SU-DHL-6 (cell line): ENCODE results near the gene NMRK2.
A peak's percentile ranks its signal among the peaks of the same experiment; 100 is the strongest.

Source experiments
- H2AFZ ChIP-seq: fragments of 200-600 bp; sonication (generic); 2 replicates; pipeline ENCODE4 v1.6.1; 2014; ENCODE audit warnings: low read depth, mild to moderate bottlenecking, moderate library complexity, mixed read lengths, antibody characterized with exemption, low read length; ENCODE audit not compliant: severe bottlenecking
- H3F3A ChIP-seq: fragments of 200-600 bp; shearing (Covaris generic); 2 replicates; pipeline ENCODE4 v1.6.0; 2016; ENCODE audit warnings: antibody characterized with exemption, mild to moderate bottlenecking; ENCODE audit not compliant: insufficient read depth
- H3K27ac ChIP-seq: fragments of 200-600 bp; sonication (generic); 2 replicates; pipeline ENCODE4 v1.5.1; 2016; ENCODE audit warnings: low read depth, mild to moderate bottlenecking, low read length, moderate library complexity, mixed read lengths
- H3K27me3 ChIP-seq: fragments of 200-600 bp; sonication (generic), shearing (Covaris generic); 2 replicates; pipeline ENCODE4 v1.6.0; 2014; ENCODE audit warnings: mild to moderate bottlenecking, low read length
- H3K36me3 ChIP-seq: fragments of 200-600 bp; sonication (generic); 2 replicates; pipeline ENCODE4 v1.6.1; 2014; ENCODE audit warnings: mild to moderate bottlenecking, low read length, mixed read lengths
- H3K4me2 ChIP-seq: fragments of 300-600, 200-600 bp; shearing (Covaris generic), sonication (generic); 2 replicates; pipeline ENCODE4 v1.6.0; 2014; ENCODE audit warnings: low read length, low read depth, mild to moderate bottlenecking; ENCODE audit not compliant: poor library complexity, severe bottlenecking
- H3K4me3 ChIP-seq: fragments of 200-600 bp; sonication (generic); 2 replicates; pipeline ENCODE4 v1.5.1; 2014; ENCODE audit warnings: antibody characterized with exemption, low read length, mild to moderate bottlenecking, mixed read lengths; ENCODE audit not compliant: insufficient read depth, poor library complexity, severe bottlenecking
- H3K79me2 ChIP-seq: fragments of 200-600 bp; sonication (generic); 2 replicates; pipeline ENCODE4 v1.6.1; 2014; ENCODE audit warnings: mild to moderate bottlenecking, low read length, moderate library complexity; ENCODE audit not compliant: insufficient read depth
- H3K9ac ChIP-seq: fragments of 200-600 bp; sonication (generic); 2 replicates; pipeline ENCODE4 v1.7.0; 2014; ENCODE audit warnings: mild to moderate bottlenecking, low read length
- H3K9me2 ChIP-seq: fragments of 200-600 bp; sonication (generic); replicated peaks from 2 replicates; pipeline ENCODE4 v1.6.1; 2014; ENCODE audit warnings: low read length; ENCODE audit not compliant: insufficient read depth
- H3K9me3 ChIP-seq: fragments of 200-600 bp; sonication (generic); 2 replicates; pipeline ENCODE4 v1.6.1; 2014; ENCODE audit warnings: low read length, mixed read lengths; ENCODE audit not compliant: insufficient read depth
- H4K20me1 ChIP-seq: fragments of 200-600 bp; sonication (generic); 2 replicates; pipeline ENCODE4 v1.6.1; 2014; ENCODE audit warnings: low read depth, mild to moderate bottlenecking, antibody characterized with exemption, low read length, moderate library complexity, mixed read lengths
- CTCF ChIP-seq: fragments of 200-600 bp; sonication (generic); IDR thresholded peaks from one replicate; pipeline ENCODE4 v1.5.1; 2017; ENCODE audit warnings: antibody characterized with exemption, mild to moderate bottlenecking, low read length, moderate library complexity; ENCODE audit not compliant: insufficient read depth, poor library complexity, severe bottlenecking
- EZH2phosphoT487 ChIP-seq: fragments of 200-600 bp; sonication (generic), shearing (Covaris generic); conservative IDR thresholded peaks from 2 replicates; pipeline ENCODE4 v1.6.1; 2018; ENCODE audit warnings: mild to moderate bottlenecking, antibody characterized with exemption, low read length, moderate library complexity, mixed read lengths

Gene NMRK2

GRCh38 chr19:3981373-3981735 is 48.5 kb downstream of the NMRK2 start:
- H3K9me3 ChIP-seq, result no peaks in the 10 kb centered on the region
- H3K9ac ChIP-seq, result no peak overlapping the region
- peaks cover 55% of the 10 kb centered on the region; the same call in 1 of the 2 replicates for H4K20me1 ChIP-seq
- H2AFZ ChIP-seq, result no peak overlapping the region
- H3K4me3 ChIP-seq, result no peak overlapping the region
- H3F3A ChIP-seq, result peaks cover 65% of the 10 kb centered on the region
- peaks cover 58% of the 10 kb centered on the region for H3K36me3 ChIP-seq
- H3K27ac ChIP-seq, result no peak overlapping the region
- H3K9me2 ChIP-seq, result no peaks in the 10 kb centered on the region
- TF ChIP-seq CTCF (no peak), EZH2phosphoT487 (no peak)
- no peaks in the 10 kb centered on the region for H3K27me3 ChIP-seq
- no peak overlapping the region for H3K4me2 ChIP-seq
- peaks cover 57% of the 10 kb centered on the region for H3K79me2 ChIP-seq

GRCh38 chr19:3981736-3982681 is 49.1 kb downstream of the NMRK2 start:
- H3K4me2 ChIP-seq, result no peak overlapping the region
- peaks cover 54% of the 10 kb centered on the region for H3K36me3 ChIP-seq
- H3K9me2 ChIP-seq, result no peaks in the 10 kb centered on the region
- H4K20me1 ChIP-seq, result peaks cover 48% of the 10 kb centered on the region; the same call in 1 of the 2 replicates
- H3K27me3 ChIP-seq, result no peaks in the 10 kb centered on the region
- no peak overlapping the region for H2AFZ ChIP-seq
- no peaks in the 10 kb centered on the region for H3K9me3 ChIP-seq
- peaks cover 57% of the 10 kb centered on the region for H3K79me2 ChIP-seq
- peaks cover 67% of the 10 kb centered on the region for H3F3A ChIP-seq
- TF ChIP-seq EZH2phosphoT487, result no peak
- no peak for TF ChIP-seq CTCF
- H3K4me3 ChIP-seq, result no peak overlapping the region
- H3K9ac ChIP-seq, result no peak overlapping the region
- no peak overlapping the region for H3K27ac ChIP-seq

- Histone ChIP-seq H4K20me1 (peaks cover 43% of the 10 kb centered on the region; the same call in 1 of the 2 replicates), H3K4me2 (peak overlapping the region; percentile 74), H3K9me3 (no peaks in the 10 kb centered on the region), H3F3A (peaks cover 71% of the 10 kb centered on the region), H3K27me3 (no peaks in the 10 kb centered on the region), H3K27ac (no peak overlapping the region), H3K4me3 (no peak overlapping the region), H3K9ac (no peak overlapping the region), H2AFZ (no peak overlapping the region), H3K9me2 (no peaks in the 10 kb centered on the region), H3K36me3 (peaks cover 49% of the 10 kb centered on the region), H3K79me2 (peaks cover 57% of the 10 kb centered on the region)
- TF ChIP-seq EZH2phosphoT487, result no peak
- no peak for TF ChIP-seq CTCF
These were observed 50.1 kb downstream of the NMRK2 start for GRCh38 chr19:3982701-3983541.
